ENCODE results near the gene SNTB2. TPM values are rescaled to one million over a fixed set of nuclear protein-coding genes. Genes with fewer than 3 reads are reported as not detected.
"Not testable (repeated sequence)": the region's sequence is repeated elsewhere in the genome, so short reads cannot be mapped to it uniquely, and the experiment has no call there.

The SNTB2 gene
- total RNA-seq, 2 experiments from 2014 or later: 19.7 to 20.1 TPM

- ChIA-PET CTCF (no interaction called here), POLR2A (no interaction called here)
These were observed 14.8 kb downstream of the SNTB2 start for GRCh38 chr16:69201787-69202186.

DNA sequence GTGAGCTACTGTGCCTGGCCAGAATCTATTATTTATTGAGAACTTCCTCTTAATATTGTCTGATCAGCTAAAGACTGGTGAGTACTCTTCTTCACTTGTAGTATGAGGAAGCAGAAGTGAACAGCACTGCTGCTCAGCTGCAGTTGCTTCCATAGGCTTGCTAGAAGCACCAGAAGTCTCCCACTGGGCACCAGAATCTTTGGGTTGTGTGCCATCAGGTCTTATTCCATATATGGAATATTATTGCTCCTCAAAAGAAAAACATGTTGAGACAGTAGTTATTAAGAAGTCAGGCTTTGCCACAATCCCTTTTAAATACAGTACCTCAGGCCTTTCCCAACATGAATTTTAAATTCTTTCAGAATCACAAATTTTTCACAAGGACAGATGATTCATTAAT, 17.2 kb downstream of the SNTB2 start:
- CTCF ChIA-PET: no interaction called here
- POLR2A ChIA-PET: no interaction called here

GRCh38 chr16:69209735-69210134, 22.8 kb downstream of the SNTB2 start:
- ChIA-PET POLR2A (interaction anchor here (0.6 kb wide), 1 partner anchor 173 kb away, joined by 3 read pairs; no protein-coding TSS in a partner anchor), CTCF (interaction anchor here (0.5 kb wide), 1 partner anchor 117 kb away, joined by 6 read pairs; no protein-coding TSS in a partner anchor)

- POLR2A ChIA-PET: no interaction called here
- CTCF ChIA-PET: interaction anchor here (0.6 kb wide), 1 partner anchor 413 kb away, joined by 3 read pairs; no protein-coding TSS in a partner anchor
These were observed 30.5 kb downstream of the SNTB2 start for GRCh38 chr16:69217433-69217832.

DNA sequence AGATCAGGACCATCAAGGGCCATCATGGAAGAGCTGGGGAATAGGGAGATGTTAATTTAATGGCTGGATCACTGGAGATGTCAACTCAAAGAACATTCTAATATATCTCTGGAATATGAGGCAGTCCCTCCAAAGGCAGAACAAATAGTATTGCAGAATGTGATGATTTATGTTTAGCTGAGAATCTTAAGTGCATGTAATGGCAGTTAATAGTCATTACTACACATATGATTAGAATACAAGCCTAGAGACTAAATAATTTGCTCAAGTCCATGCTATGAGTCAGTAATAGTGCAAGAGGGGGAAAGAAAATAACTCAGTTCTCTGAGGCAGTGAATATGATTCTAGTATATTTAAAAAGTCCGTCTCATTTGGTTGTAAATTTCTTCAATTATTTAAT, 32.3 kb downstream of the SNTB2 start:
- ChIA-PET POLR2A (no interaction called here), CTCF (interaction anchor here (1.5 kb wide), 1 partner anchor 19 kb away, joined by 3 read pairs; no protein-coding TSS in a partner anchor)

DNA sequence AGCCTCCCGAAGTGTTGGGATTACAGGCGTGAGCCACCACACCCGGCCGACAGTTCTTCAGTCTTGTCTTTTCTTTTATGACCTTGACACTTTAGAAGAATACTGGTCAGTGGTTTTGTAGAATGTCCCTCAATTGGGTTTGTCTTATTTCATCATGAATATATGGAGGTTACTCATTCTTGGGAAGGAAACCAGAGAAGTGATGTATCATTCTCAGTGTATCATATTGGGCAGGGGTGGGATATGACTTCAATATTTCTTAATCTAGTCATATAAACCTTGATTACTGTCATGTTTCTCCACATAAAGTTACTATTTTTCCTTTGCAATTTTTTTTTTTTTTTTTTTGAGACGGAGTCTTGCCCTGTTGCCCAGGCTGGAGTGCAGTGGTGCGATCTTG, 36.9 kb downstream of the SNTB2 start:
- ChIA-PET CTCF (no interaction called here), POLR2A (no interaction called here)

GRCh38 chr16:69225121-69225520, 38.2 kb downstream of the SNTB2 start:
- ChIA-PET POLR2A (interaction anchor here (0.6 kb wide), 1 partner anchor 73 kb away, joined by 5 read pairs; no protein-coding TSS in a partner anchor), CTCF (no interaction called here)

DNA sequence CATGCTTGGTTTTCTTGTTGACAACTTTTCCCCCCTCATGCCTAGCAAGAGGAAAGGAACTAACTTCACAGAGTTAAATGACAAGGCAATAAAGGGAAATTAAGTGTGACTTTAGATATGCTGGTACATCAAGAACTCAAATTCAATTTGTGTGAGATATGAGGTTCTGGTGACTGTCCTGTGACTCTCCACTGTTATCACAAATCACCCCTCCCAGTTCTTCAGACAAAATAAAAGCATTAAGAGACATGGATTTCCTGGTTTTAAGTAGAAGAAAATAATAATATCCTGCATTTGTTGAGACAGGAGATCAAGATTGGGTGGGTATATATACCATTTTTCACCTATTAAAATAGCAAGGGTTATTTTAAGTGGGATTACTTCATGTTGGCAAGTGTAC, 46.2 kb downstream of the SNTB2 start:
- ChIA-PET CTCF (no interaction called here), POLR2A (no interaction called here)

DNA sequence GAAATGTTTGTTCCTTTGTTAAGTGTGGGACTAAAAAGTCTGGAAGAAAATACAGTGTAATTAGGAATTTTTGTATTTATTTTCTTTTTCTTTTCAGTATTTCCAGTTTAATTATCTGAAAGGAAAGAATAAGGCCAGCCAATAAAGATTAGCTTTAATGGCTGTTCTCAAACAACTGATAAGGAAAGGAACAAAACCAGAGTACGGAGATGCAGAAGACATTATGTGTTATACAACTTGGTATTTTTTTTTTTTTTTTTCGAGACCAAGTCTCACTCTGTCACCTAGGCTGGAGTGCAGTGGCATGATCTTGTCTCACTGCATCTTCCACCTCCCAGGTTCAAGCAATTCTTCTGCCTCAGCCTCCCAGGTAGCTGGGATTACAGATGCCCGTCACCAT, 47.5 kb downstream of the SNTB2 start:
- ChIA-PET CTCF (no interaction called here), POLR2A (interaction anchor here (0.6 kb wide), 1 partner anchor 869 kb away, joined by 3 read pairs; no protein-coding TSS in a partner anchor)

GRCh38 chr16:69236319-69236718, 49.4 kb downstream of the SNTB2 start:
- POLR2A ChIA-PET: no interaction called here
- CTCF ChIA-PET: no interaction called here

DNA sequence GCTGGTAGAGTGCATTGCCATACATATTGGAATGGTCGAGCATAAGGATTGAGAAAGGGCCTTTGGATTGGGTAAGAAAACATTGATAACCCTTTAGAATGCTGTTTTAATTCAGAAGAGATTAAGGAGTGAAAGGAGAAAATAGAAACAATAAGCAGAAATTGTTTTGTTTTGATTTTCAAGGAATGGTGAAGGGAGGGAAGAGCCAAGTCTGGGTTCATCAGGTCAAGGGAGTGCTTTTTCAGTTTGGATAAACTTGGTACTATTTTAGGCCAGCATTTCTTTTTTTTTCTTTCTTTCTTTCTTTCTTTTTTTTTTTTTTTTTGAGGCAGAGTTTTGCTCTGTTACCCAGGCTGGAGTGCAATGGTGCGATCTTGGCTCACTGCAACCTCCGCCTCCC, 50.3 kb downstream of the SNTB2 start:
- ChIA-PET CTCF (interaction anchor here (0.6 kb wide), 1 partner anchor 86 kb away, joined by 3 read pairs; no protein-coding TSS in a partner anchor), POLR2A (no interaction called here)

GRCh38 chr16:69239851-69240250, 52.9 kb downstream of the SNTB2 start:
- ChIA-PET CTCF (no interaction called here), POLR2A (no interaction called here)

GRCh38 chr16:69240331-69240730, 53.4 kb downstream of the SNTB2 start:
- ChIA-PET POLR2A (no interaction called here), CTCF (no interaction called here)

- POLR2A ChIA-PET: no interaction called here
- CTCF ChIA-PET: interaction anchor here (0.9 kb wide), 1 partner anchor 15 kb away, joined by 3 read pairs; no protein-coding TSS in a partner anchor
These were observed 55.0 kb downstream of the SNTB2 start for GRCh38 chr16:69241926-69242325.

DNA sequence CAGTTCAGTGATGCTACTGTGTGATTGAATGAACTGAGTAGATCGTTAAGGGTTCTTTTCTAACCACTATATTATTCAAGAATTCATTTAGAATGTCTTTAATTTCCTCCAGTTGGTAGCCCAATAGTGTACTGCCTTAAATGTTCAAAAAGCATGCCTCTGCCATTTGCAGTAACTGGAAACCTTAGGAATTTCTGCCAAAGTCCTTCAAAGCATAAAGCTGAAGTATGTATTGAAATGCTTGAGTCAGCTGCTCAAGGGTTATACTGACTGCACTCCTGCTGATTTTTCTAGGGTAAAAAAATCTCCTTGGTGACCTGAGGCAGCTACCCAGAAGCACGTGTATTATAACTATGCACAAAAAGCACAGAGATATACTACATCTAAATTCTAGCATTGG, 56.5 kb downstream of the SNTB2 start:
- CTCF ChIA-PET: interaction anchor here (0.7 kb wide), 1 partner anchor 131 kb away, joined by 3 read pairs; no protein-coding TSS in a partner anchor
- POLR2A ChIA-PET: no interaction called here

DNA sequence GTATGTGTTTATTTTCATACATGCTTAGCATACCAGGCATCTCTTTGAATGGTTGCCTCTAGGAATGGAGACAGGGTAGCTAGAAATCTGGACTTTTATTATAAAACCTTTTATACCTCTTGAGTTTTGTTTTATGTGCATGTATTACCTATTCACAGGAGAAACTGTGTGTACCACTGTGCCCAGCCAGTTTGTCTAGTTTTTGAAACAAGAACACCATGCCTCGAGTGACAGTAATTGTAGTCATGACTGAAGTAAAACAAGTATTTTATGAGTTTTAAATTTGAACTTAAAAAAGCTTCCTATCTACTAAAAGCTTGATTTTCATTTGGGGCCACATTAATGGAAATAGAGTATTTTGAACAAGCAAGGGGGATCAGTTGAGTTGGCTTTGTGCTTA, 57.4 kb downstream of the SNTB2 start:
- ChIA-PET POLR2A (no interaction called here), CTCF (interaction anchor here (0.5 kb wide), 1 partner anchor 433 kb away, joined by 3 read pairs; no protein-coding TSS in a partner anchor)

DNA sequence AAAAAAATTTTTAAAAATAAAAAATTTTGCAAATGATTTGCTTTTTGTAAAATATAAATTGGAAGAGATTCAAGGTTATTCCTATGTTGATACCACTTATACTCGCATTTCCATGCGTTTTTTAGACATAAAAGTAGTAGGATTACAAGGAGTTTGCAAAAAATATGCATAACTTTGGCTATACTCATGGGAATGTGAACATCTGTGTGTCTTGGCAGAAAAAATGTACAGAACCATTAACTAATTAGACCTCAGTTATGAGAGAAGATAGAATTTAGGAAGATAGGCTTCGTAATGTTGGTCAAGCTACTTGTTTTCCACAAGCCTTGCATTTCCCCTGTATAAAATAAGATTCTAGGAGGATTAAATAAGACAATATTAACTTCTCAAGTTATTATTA, 63.1 kb downstream of the SNTB2 start:
- POLR2A ChIA-PET: no interaction called here
- CTCF ChIA-PET: no interaction called here

- POLR2A ChIA-PET: no interaction called here
- CTCF ChIA-PET: no interaction called here
These were observed 66.9 kb downstream of the SNTB2 start for GRCh38 chr16:69253870-69254341.

- POLR2A ChIA-PET, CTCF ChIA-PET: not testable (repeated sequence)
These were observed 72.4 kb downstream of the SNTB2 start for GRCh38 chr16:69259428-69259764.

DNA sequence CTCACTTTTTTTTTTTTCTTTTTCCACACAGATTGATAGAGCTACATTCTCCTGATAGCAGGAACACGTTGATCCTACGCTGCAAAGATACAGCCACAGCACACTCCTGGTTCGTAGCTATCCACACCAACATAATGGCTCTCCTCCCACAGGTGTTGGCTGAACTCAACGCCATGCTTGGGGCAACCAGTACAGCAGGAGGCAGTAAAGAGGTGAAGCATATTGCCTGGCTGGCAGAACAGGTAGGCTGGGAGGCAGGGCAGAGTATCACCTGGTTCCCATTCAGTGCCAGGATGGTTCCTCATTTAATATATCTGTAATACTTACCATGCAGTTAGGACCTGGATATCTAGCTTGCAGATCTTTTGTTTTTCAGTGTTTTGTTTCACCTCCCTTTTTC, 73.1 kb downstream of the SNTB2 start:
- POLR2A ChIA-PET: no interaction called here
- CTCF ChIA-PET: interaction anchor here (0.6 kb wide), 1 partner anchor 565 kb away, joined by 4 read pairs; no protein-coding TSS in a partner anchor

- CTCF ChIA-PET: no interaction called here
- POLR2A ChIA-PET: interaction anchor here (0.7 kb wide), 1 partner anchor 207 kb away, joined by 5 read pairs; no protein-coding TSS in a partner anchor
These were observed 73.5 kb downstream of the SNTB2 start for GRCh38 chr16:69260506-69260905.

DNA sequence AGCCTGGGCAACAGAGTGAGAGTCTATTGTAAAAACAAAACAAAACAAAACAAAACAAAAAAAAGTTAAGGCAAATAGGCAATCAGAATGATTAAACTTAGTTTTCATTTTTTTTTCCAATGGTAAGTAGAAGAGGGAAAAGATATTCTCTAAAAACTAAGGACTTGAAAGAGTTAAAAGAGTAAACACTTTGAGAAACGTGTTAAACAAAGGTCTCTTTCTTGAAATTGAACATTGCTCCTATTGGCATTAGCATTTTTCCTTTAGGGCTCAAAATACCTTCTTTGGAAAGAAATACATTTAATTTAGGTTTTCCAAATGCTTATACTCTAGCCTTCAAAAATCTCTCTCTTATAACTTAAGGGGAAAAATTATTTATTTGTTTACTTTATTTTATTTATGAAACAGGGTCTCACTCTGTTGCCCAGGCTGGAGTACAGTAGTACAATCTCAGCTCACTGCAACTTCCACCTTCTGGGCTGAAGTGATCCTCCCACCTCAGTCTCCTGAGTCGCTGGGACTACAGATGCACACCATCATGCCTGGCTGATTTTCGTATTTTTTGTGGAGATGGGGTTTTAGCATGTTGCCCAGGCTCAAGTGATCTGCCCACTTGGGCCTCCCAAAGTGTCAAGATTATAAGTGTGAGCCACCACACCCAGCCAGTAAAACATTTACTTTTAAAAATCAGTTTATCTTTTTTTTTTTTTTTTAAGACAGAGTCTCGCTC, 79.5 kb downstream of the SNTB2 start:
- POLR2A ChIA-PET: no interaction called here
- CTCF ChIA-PET: no interaction called here

All from activated CD8-positive, alpha-beta memory T cell treated with anti-CD3 and anti-CD28 coated beads for 36 hours (primary cell).